K562 (cell line): ENCODE measurements around the gene SDK1. TPM values are rescaled to one million over a fixed set of nuclear protein-coding genes. Genes with fewer than 3 reads are reported as not detected.

ENCODE experiments used
- ATAC-seq: fragments of 200-7000 bp; cut with Tn5 transposase; 3 replicates; pipeline ENCODE4 v1.9.1; 2020; ENCODE audit warnings: moderate library complexity
- BruUV-seq: library from RNA; stranded (reverse); fragments of 400-500 nt; replicated peaks from 2 replicates; lab custom pipeline; 2021; lab: Mats Ljungman, UMichigan
- CTCF ChIA-PET: fragments of 300-600 bp; formaldehyde crosslinking; extraction: SDS; loops from one replicate; lab custom pipeline; 2021; ENCODE audit warnings: low intra/inter-chr PET ratio; lab: Yijun Ruan, JAX
- POLR2A ChIA-PET: fragments of 300-600, 350-650 bp; sonication (Branson Sonifier 250); formaldehyde crosslinking; extraction: SDS; loops from one replicate; lab custom pipeline; 2021; ENCODE audit warnings: antibody characterized with exemption, inconsistent platforms; lab: Yijun Ruan, JAX
- DNase-seq, 4 experiments: peaks; one replicate each; pipeline versions ENCODE4 v3.0.0 to v3.0.0-alpha.2; 2011 to 2018; ENCODE audit warnings: low spot score in 3 of 4, mixed read lengths in 3 of 4; ENCODE audit errors: extremely low read depth in 1 of 4
- FAIRE-seq: peaks from 2 replicates; lab custom pipeline; 2011; peaks lifted over from hg19 to GRCh38; lab: Jason Lieb, UNC
- H2AFZ ChIP-seq: 2 replicates; pipeline ENCODE4 v1.6.0; 2011; ENCODE audit warnings: low read depth, low read length, control low read depth, inconsistent platforms
- H3K27ac ChIP-seq: fragments of 200-600 bp; 3 replicates; pipeline ENCODE4 v1.8.0; 2011; ENCODE audit warnings: low read depth, mild to moderate bottlenecking, control low read depth, inconsistent platforms, low read length, moderate library complexity, mixed read lengths; ENCODE audit errors: extremely low read depth
- H3K27me3 ChIP-seq, 2 experiments: fragments of 300-600 bp in 1 of 2; 2 replicates in 1 of 2; 3 replicates in 1 of 2; pipeline versions ENCODE4 v1.6.0 to v1.8.0; 2011; ENCODE audit warnings: inconsistent platforms in 2 of 2, low read length in 2 of 2, mild to moderate bottlenecking in 1 of 2, mixed read lengths in 1 of 2, moderate library complexity in 1 of 2; ENCODE audit not compliant: control insufficient read depth in 2 of 2, insufficient read depth in 2 of 2
- H3K36me3 ChIP-seq: fragments of 300-600 bp; 3 replicates; pipeline ENCODE4 v1.8.0; 2011; ENCODE audit warnings: mild to moderate bottlenecking, low read length, inconsistent platforms; ENCODE audit not compliant: control insufficient read depth, insufficient read depth
- H3K4me1 ChIP-seq, 2 experiments: fragments of 200-600 bp in 1 of 2; replicated peaks in 1 of 2; 2 replicates in 1 of 2; 3 replicates in 1 of 2; pipeline versions ENCODE4 v1.5.1 to v1.8.0; 2011; ENCODE audit warnings: inconsistent platforms in 2 of 2, low read length in 2 of 2, mild to moderate bottlenecking in 1 of 2, mixed read lengths in 1 of 2, moderate library complexity in 1 of 2; ENCODE audit not compliant: control insufficient read depth in 2 of 2, insufficient read depth in 2 of 2
- H3K4me2 ChIP-seq: 2 replicates; pipeline ENCODE4 v1.6.1; 2011; ENCODE audit warnings: low read length, control low read depth, inconsistent platforms, mixed read lengths; ENCODE audit not compliant: insufficient read depth
- H3K4me3 ChIP-seq: fragments of 200-600 bp; sonication (generic), shearing (Covaris generic); 2 replicates; pipeline ENCODE4 v1.5.1; 2016; ENCODE audit warnings: control low read depth, inconsistent platforms
- H3K79me2 ChIP-seq: fragments of 200-600 bp; 3 replicates; pipeline ENCODE4 v1.8.0; 2011; ENCODE audit warnings: low read length, inconsistent platforms; ENCODE audit not compliant: control insufficient read depth, insufficient read depth
- H3K9ac ChIP-seq, 2 experiments: 2 replicates each; pipeline versions ENCODE4 v1.6.0 to v1.6.1; 2011; ENCODE audit warnings: low read depth in 2 of 2, low read length in 2 of 2, control low read depth in 1 of 2, inconsistent platforms in 1 of 2, mild to moderate bottlenecking in 1 of 2, mixed read lengths in 1 of 2; ENCODE audit not compliant: insufficient read depth in 1 of 2
- H3K9me1 ChIP-seq: one replicate; pipeline ENCODE4 v1.6.0; 2011; ENCODE audit warnings: inconsistent platforms, mild to moderate bottlenecking, low read length, moderate library complexity; ENCODE audit not compliant: control insufficient read depth, insufficient read depth
- H3K9me3 ChIP-seq: replicated peaks from 2 replicates; pipeline ENCODE4 v1.5.1; 2011; ENCODE audit warnings: low read depth, low read length, inconsistent platforms; ENCODE audit not compliant: control insufficient read depth, insufficient read depth
- H4K20me1 ChIP-seq: replicated peaks from 2 replicates; pipeline ENCODE4 v1.6.1; 2011; ENCODE audit warnings: low read length, inconsistent platforms, mixed read lengths; ENCODE audit not compliant: control insufficient read depth, insufficient read depth
- ETS2 ChIP-seq: IDR thresholded peaks from 2 replicates; pipeline ENCODE4 v1.6.1; 2016; ENCODE audit warnings: borderline replicate concordance, missing genetic modification characterization, mild to moderate bottlenecking, moderate library complexity, missing compliant biosample characterization; ENCODE audit not compliant: poor library complexity, severe bottlenecking
- IRF1 ChIP-seq: sonication (generic); formaldehyde crosslinking; IDR thresholded peaks from 2 replicates; pipeline ENCODE4 v1.8.0; 2022; ENCODE audit warnings: missing genetic modification reagents, mild to moderate bottlenecking, borderline replicate concordance
- KDM5B ChIP-seq: fragments of 200-600 bp; sonication (generic); IDR thresholded peaks from 2 replicates; pipeline ENCODE4 v1.6.1; 2012; ENCODE audit warnings: low read depth, mild to moderate bottlenecking, moderate library complexity, low read length, control low read depth, inconsistent platforms; ENCODE audit not compliant: insufficient replicate concordance
- MTA2 ChIP-seq: fragments of 450-650 bp; IDR thresholded peaks from 2 replicates; pipeline ENCODE4 v1.6.1; 2016; ENCODE audit warnings: low read depth
- ZFX ChIP-seq: sonication (generic); formaldehyde crosslinking; IDR thresholded peaks from 2 replicates; pipeline ENCODE4 v1.8.0; 2022; ENCODE audit warnings: mild to moderate bottlenecking, missing genetic modification reagents, moderate library complexity
- WGBS: fragments of 100-300 bp; shearing (Covaris generic); methylation state at CpG from one replicate; pipeline ENCODE4 v1.1.6; 2016; ENCODE audit warnings: low coverage, mixed read lengths; ENCODE audit not compliant: insufficient coverage; ENCODE audit errors: missing lambda C conversion rate; 5-methylcytosine and 5-hydroxymethylcytosine counted together
- in situ Hi-C: fragments of 300-500 bp; cut with MboI; formaldehyde crosslinking; loops from 4 replicates; pipeline ENCODE4 v1.15.0; 2018; ENCODE audit warnings: inconsistent platforms, mixed read lengths
- intact Hi-C: fragments of 100-400 bp; cut with micrococcal nuclease; formaldehyde crosslinking; loops from 2 replicates; pipeline ENCODE4 v1.14.2; 2022
- polyA plus RNA-seq, 8 experiments: library from polyadenylated mRNA; depleted of rRNA in 4 of 8; stranded (reverse) in 5 of 8; unstranded in 3 of 8; fragments of >200 nt; fragmentation: Nextera tagmentation in 2 of 8; fragmentation: Illumina TruSeq in 1 of 8; extraction: Ambion mirVana in 2 of 8; extraction: Trizol in 1 of 8; gene quantifications; 2 replicates each; pipeline versions ENCODE4 v1.2.1 to v1.2.3, GENCODE V29; 2011 to 2014; ENCODE audit warnings: inconsistent platforms in 1 of 8, missing spikeins in 1 of 8
- total RNA-seq, 7 experiments: library from RNA; depleted of rRNA in 6 of 7; stranded (reverse); fragments of >200 nt in 6 of 7; fragmentation: Illumina TruSeq in 2 of 7; extraction: Trizol in 2 of 7; gene quantifications; 2 replicates each; pipeline versions ENCODE4 v1.2.1 to v1.2.3, GENCODE V29; 2011 to 2021; ENCODE audit warnings: low replicate concordance in 1 of 7
- TF ChIP-seq, protein P1 (sequence below): fragments of 250-450 bp; sonication (Bioruptor Pico); IDR thresholded peaks from 2 replicates; pipeline ENCODE4 v1.8.0; 2021; ENCODE audit warnings: borderline replicate concordance, mild to moderate bottlenecking, moderate library complexity; ENCODE audit not compliant: poor library complexity, severe bottlenecking
- TF ChIP-seq, protein P2 (sequence below): fragments of 250-450 bp; sonication (Bioruptor Pico); IDR thresholded peaks from 2 replicates; pipeline ENCODE4 v1.9.0; 2021; ENCODE audit warnings: mild to moderate bottlenecking, inconsistent platforms

SDK1 gene
- total and polyA plus RNA-seq, 9 of the 15 experiments (the other 6 are each of a cell fraction or from before 2014, with no cell fraction given): 0.16 TPM; not detected in 8

- Histone ChIP-seq H3K4me3 (no peak overlapping the region), H4K20me1 (no peaks in the 10 kb centered on the region), H3K9ac (no peak overlapping the region), H3K4me2 (no peak overlapping the region), H3K27me3 (no peaks in the 10 kb centered on the region), H3K9me3 (no peaks in the 10 kb centered on the region), H3K27ac (no peak overlapping the region), H3K4me1 (no peaks in the 10 kb centered on the region), H3K79me2 (no peaks in the 10 kb centered on the region), H3K36me3 (no peaks in the 10 kb centered on the region), H3K9me1 (no peaks in the 10 kb centered on the region), H2AFZ (no peak overlapping the region)
- intact Hi-C loops (no loop called here), in situ Hi-C loops (no loop called here)
- CTCF ChIA-PET: no interaction called here
- TF ChIP-seq, protein P1, sequence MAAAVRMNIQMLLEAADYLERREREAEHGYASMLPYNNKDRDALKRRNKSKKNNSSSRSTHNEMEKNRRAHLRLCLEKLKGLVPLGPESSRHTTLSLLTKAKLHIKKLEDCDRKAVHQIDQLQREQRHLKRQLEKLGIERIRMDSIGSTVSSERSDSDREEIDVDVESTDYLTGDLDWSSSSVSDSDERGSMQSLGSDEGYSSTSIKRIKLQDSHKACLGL (CRISPR knock-in tag): no peak
- TF ChIP-seq ETS2 (tag) (no peak), KDM5B (no peak), MTA2 (no peak), IRF1 (no peak), ZFX (no peak)
- TF ChIP-seq, protein P2, sequence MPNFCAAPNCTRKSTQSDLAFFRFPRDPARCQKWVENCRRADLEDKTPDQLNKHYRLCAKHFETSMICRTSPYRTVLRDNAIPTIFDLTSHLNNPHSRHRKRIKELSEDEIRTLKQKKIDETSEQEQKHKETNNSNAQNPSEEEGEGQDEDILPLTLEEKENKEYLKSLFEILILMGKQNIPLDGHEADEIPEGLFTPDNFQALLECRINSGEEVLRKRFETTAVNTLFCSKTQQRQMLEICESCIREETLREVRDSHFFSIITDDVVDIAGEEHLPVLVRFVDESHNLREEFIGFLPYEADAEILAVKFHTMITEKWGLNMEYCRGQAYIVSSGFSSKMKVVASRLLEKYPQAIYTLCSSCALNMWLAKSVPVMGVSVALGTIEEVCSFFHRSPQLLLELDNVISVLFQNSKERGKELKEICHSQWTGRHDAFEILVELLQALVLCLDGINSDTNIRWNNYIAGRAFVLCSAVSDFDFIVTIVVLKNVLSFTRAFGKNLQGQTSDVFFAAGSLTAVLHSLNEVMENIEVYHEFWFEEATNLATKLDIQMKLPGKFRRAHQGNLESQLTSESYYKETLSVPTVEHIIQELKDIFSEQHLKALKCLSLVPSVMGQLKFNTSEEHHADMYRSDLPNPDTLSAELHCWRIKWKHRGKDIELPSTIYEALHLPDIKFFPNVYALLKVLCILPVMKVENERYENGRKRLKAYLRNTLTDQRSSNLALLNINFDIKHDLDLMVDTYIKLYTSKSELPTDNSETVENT (CRISPR knock-in tag): no peak
- WGBS: 0% methylated on average over 2 of the region's 2 CpGs
- no peak for DNase-seq
- no peak for ATAC-seq
- no peak for FAIRE-seq
- BruUV-seq: no TSS peak
- POLR2A ChIA-PET: no interaction called here
Measured at GRCh38 chr7:3739983-3740382, 438.9 kb downstream of the SDK1 start.
